ENCODE measurements around the gene LPCAT2.

- TF ChIP-seq CTCF (IDR thresholded peaks at IDR 0.05) (no peak), POLR2AphosphoS5 (IDR thresholded peaks at IDR 0.05; ENCODE audit: low read depth, low read length) (no peak), REST (IDR thresholded peaks at IDR 0.05; ENCODE audit: insufficient read depth in 1 of 2, low read depth in 2 of 2, low read length in 1 of 2) (no peak)
These were observed 54.1 kb downstream of the LPCAT2 start for GRCh38 chr16:55562936-55563335.

Measured in Panc1 (cell line).